Measurements from ENCODE around the gene UBE2G2.

DNA sequence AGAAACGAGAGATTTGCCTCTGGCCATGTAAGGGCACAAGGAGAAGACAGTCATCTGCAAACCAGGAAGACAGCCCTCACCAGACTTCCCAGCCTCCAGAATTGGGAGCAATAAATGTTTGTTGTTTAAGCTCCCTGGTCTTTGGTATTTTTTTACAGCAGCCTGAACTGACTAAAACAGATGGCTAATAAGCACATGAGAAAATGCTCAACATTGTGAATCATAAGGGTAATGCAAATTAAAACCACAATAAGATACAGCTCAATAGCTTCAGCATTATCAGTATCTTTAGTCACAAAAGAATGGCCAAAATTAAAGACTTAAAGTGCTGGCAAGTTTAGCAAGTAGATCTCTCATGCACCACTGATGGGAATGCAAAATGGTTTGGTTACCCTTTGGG, 11.7 kb downstream of the UBE2G2 start:
- TF ChIP-seq CREB5 (CRISPR knock-in tag; IDR thresholded peaks at IDR 0.05; ENCODE audit: low read depth): no peak
- TF ChIP-seq RARB (CRISPR knock-in tag; IDR thresholded peaks at IDR 0.05): no peak
- TF ChIP-seq SNAI2 (CRISPR knock-in tag; IDR thresholded peaks at IDR 0.05): no peak
- TF ChIP-seq, protein P1, sequence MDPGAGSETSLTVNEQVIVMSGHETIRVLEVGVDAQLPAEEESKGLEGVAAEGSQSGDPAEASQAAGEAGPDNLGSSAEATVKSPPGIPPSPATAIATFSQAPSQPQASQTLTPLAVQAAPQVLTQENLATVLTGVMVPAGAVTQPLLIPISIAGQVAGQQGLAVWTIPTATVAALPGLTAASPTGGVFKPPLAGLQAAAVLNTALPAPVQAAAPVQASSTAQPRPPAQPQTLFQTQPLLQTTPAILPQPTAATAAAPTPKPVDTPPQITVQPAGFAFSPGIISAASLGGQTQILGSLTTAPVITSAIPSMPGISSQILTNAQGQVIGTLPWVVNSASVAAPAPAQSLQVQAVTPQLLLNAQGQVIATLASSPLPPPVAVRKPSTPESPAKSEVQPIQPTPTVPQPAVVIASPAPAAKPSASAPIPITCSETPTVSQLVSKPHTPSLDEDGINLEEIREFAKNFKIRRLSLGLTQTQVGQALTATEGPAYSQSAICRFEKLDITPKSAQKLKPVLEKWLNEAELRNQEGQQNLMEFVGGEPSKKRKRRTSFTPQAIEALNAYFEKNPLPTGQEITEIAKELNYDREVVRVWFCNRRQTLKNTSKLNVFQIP (CRISPR knock-in tag; IDR thresholded peaks at IDR 0.05; ENCODE audit: borderline replicate concordance, low read depth): no peak
- TF ChIP-seq TCF4 (CRISPR knock-in tag; IDR thresholded peaks at IDR 0.05; ENCODE audit: borderline replicate concordance): no peak
- TF ChIP-seq ZNF565 (CRISPR knock-in tag; conservative IDR thresholded peaks at IDR 0.05; ENCODE audit: low read depth): no peak

All from SK-N-SH treated with all-trans-retinoic acid at 6 μM for 48 hours (cell line).